B cell (primary cell): ENCODE measurements around the gene SUSD4. TPM values are rescaled to one million over a fixed set of nuclear protein-coding genes. Genes with fewer than 3 reads are reported as not detected.

Source experiments
- ATAC-seq: fragments of 200-7000 bp; cut with Tn5 transposase; one replicate; pipeline ENCODE4 v1.10.0; 2021; ENCODE audit warnings: low read depth, mild to moderate bottlenecking, moderate number of reproducible peaks, moderate library complexity
- CTCF ChIA-PET: fragments of 350-600 bp; sonication (Branson Sonifier 250); formaldehyde crosslinking; loops from one replicate; lab custom pipeline; 2021; ENCODE audit warnings: antibody characterized with exemption, inconsistent platforms; lab: Charles Lee
- POLR2A ChIA-PET: fragments of 350-600 bp; sonication (Branson Sonifier 250); formaldehyde crosslinking; loops from one replicate; lab custom pipeline; 2021; ENCODE audit warnings: antibody characterized with exemption; lab: Charles Lee
- DNase-seq: peaks from one replicate; pipeline ENCODE4 v3.0.0; 2013
- H2AFZ ChIP-seq: 2 replicates; pipeline ENCODE4 v1.6.1; 2012; ENCODE audit warnings: mild to moderate bottlenecking, low read depth, low read length; ENCODE audit not compliant: insufficient read depth, poor library complexity, severe bottlenecking
- H3K27ac ChIP-seq, 2 donors: 1 replicate in 1 of 2; 2 replicates in 1 of 2; pipeline ENCODE4 v1.5.1; 2012 to 2013; ENCODE audit warnings: low read length in 2 of 2, mild to moderate bottlenecking in 2 of 2, moderate library complexity in 1 of 2
- H3K27me3 ChIP-seq, 4 experiments: fragments of 200-600 bp in 1 of 4; sonication (generic) in 1 of 4; replicated peaks in 1 of 4; 1 replicate in 2 of 4; 2 replicates in 2 of 4; pipeline versions ENCODE4 v1.6.1 to v1.7.0; 2013 to 2016; ENCODE audit warnings: low read length in 3 of 4, mild to moderate bottlenecking in 2 of 4, mixed read lengths in 1 of 4, moderate library complexity in 1 of 4; ENCODE audit not compliant: insufficient read depth in 4 of 4, control insufficient read depth in 3 of 4; ENCODE audit errors: control extremely low read depth in 1 of 4
- H3K36me3 ChIP-seq, 2 experiments: replicated peaks in 1 of 2; 1 replicate in 1 of 2; 2 replicates in 1 of 2; pipeline versions ENCODE4 v1.6.1 to v1.7.1; 2013; ENCODE audit warnings: low read length in 1 of 2; ENCODE audit not compliant: insufficient read depth in 2 of 2, control insufficient read depth in 1 of 2; ENCODE audit errors: control extremely low read depth in 1 of 2, extremely low read depth in 1 of 2
- H3K4me1 ChIP-seq, 2 donors: fragments of 200-600 bp in 1 of 2; sonication (generic) in 1 of 2; 1 replicate in 1 of 2; 2 replicates in 1 of 2; pipeline versions ENCODE4 v1.5.1 to v1.6.1; 2013 to 2017; ENCODE audit warnings: low read length in 2 of 2; ENCODE audit not compliant: control insufficient read depth in 2 of 2, insufficient read depth in 2 of 2
- H3K4me2 ChIP-seq: replicated peaks from 2 replicates; pipeline ENCODE3; 2012; ENCODE audit warnings: mild to moderate bottlenecking, low read depth, low read length; ENCODE audit not compliant: poor library complexity, severe bottlenecking
- H3K4me3 ChIP-seq, 5 experiments: fragments of 200-600 bp in 1 of 5; sonication (generic) in 1 of 5; 1 replicate in 3 of 5; 2 replicates in 2 of 5; pipeline versions ENCODE4 v1.5.1 to v1.7.0; 2011 to 2016; ENCODE audit warnings: low read length in 4 of 5, mild to moderate bottlenecking in 4 of 5, low read depth in 2 of 5, control low read depth in 1 of 5, moderate library complexity in 1 of 5; ENCODE audit not compliant: insufficient read depth in 1 of 5; ENCODE audit errors: control extremely low read depth in 1 of 5, extremely low read depth in 1 of 5
- H3K79me2 ChIP-seq: fragments of 200-600 bp; sonication (generic); one replicate; pipeline ENCODE4 v1.6.0; 2016; ENCODE audit warnings: low read length; ENCODE audit not compliant: control insufficient read depth, insufficient read depth
- H3K9ac ChIP-seq: fragments of 200-600 bp; sonication (generic); 2 replicates; pipeline ENCODE4 v1.6.1; 2017; ENCODE audit warnings: mild to moderate bottlenecking, low read length, moderate library complexity
- H3K9me3 ChIP-seq, 3 donors: one replicate each; pipeline versions ENCODE4 v1.6.1 to v1.7.1; 2013; ENCODE audit warnings: low read length in 2 of 3; ENCODE audit not compliant: control insufficient read depth in 2 of 3, insufficient read depth in 1 of 3; ENCODE audit errors: control extremely low read depth in 1 of 3
- H4K20me1 ChIP-seq: 2 replicates; pipeline ENCODE4 v1.6.0; 2012; ENCODE audit warnings: mild to moderate bottlenecking, low read length; ENCODE audit not compliant: insufficient read depth, control insufficient read depth, poor library complexity, severe bottlenecking
- H3K27ac Mint-ChIP-seq: one replicate; pipeline ENCODE4 v1.8.0; 2021; ENCODE audit warnings: mixed read lengths
- H3K27me3 Mint-ChIP-seq: one replicate; pipeline ENCODE4 v1.8.0; 2021; ENCODE audit warnings: mixed read lengths
- H3K4me1 Mint-ChIP-seq: one replicate; pipeline ENCODE4 v1.8.0; 2021; ENCODE audit warnings: mixed read lengths
- H3K4me3 Mint-ChIP-seq: one replicate; pipeline ENCODE4 v1.8.0; 2021; ENCODE audit warnings: mixed read lengths
- H3K9me3 Mint-ChIP-seq: one replicate; pipeline ENCODE4 v1.8.0; 2022; ENCODE audit warnings: mixed read lengths; ENCODE audit not compliant: insufficient read depth
- CTCF ChIP-seq: fragments of 200-600 bp; IDR thresholded peaks from one replicate; pipeline ENCODE4 v1.8.0; 2022; ENCODE audit warnings: antibody characterized with exemption, mild to moderate bottlenecking
- EZH2 ChIP-seq: IDR thresholded peaks from 2 replicates; pipeline ENCODE4 v1.6.1; 2012; ENCODE audit warnings: borderline replicate concordance, low read depth, mild to moderate bottlenecking, moderate library complexity, low read length; ENCODE audit not compliant: insufficient read depth, poor library complexity, severe bottlenecking
- WGBS: methylation state at CpG from one replicate; pipeline ENCODE4 v1.1.5; 2013; ENCODE audit warnings: missing lambda C conversion rate; ENCODE audit not compliant: insufficient coverage; 5-methylcytosine and 5-hydroxymethylcytosine counted together
- intact Hi-C: fragments of 100-400 bp; cut with micrococcal nuclease; formaldehyde crosslinking; loops from one replicate; pipeline ENCODE4 v1.10.0; 2022
- polyA plus RNA-seq: library from polyadenylated mRNA; depleted of rRNA; stranded (reverse); fragments of >200 nt; gene quantifications from 2 replicates; pipeline ENCODE4 v1.2.3, GENCODE V29; 2012
- total RNA-seq, 2 donors: library from RNA; stranded (reverse); fragments of 120-200 nt in 1 of 2; gene quantifications; 1 replicate in 1 of 2; 2 replicates in 1 of 2; pipeline versions ENCODE4 v1.2.3 to v1.2.4, GENCODE V29; 2013 to 2022

Gene SUSD4
- total and polyA plus RNA-seq, 2 donors (not counting 1 experiment from before 2014, with no cell fraction given): 0.13 TPM; not detected in 1

- Histone ChIP-seq H3K27me3 (peaks cover 0 to 4% (median 0%) of the 10 kb centered on the region in 4 experiments), H3K4me3 (no peak overlapping the region), H3K4me1 (no peaks in the 10 kb centered on the region), H4K20me1 (no peaks in the 10 kb centered on the region), H3K36me3 (no peaks in the 10 kb centered on the region), H3K27ac (no peak overlapping the region), H3K79me2 (no peaks in the 10 kb centered on the region), H3K4me2 (no peak overlapping the region), H2AFZ (no peak overlapping the region), H3K9ac (no peak overlapping the region), H3K9me3 (peaks cover 0 to 2% (median 0%) of the 10 kb centered on the region in 3 donors)
- peaks cover 6% of the 10 kb centered on the region for H3K9me3 Mint-ChIP-seq
- H3K4me1 Mint-ChIP-seq: no peaks in the 10 kb centered on the region
- TF ChIP-seq CTCF (no peak), EZH2 (no peak)
- WGBS: 100% methylated on average over 1 of the region's 3 CpGs
- peaks cover 9% of the 10 kb centered on the region for H3K27me3 Mint-ChIP-seq
- no peak for ATAC-seq
- H3K27ac Mint-ChIP-seq: no peak overlapping the region
- ChIA-PET POLR2A (no interaction called here), CTCF (no interaction called here)
- DNase-seq: no peak
- no peak overlapping the region for H3K4me3 Mint-ChIP-seq
- intact Hi-C loops: no loop called here
Measured at GRCh38 chr1:223289621-223290020, 74.4 kb downstream of the SUSD4 start.

- H3K9me3 ChIP-seq: peaks cover 0 to 2% (median 0%) of the 10 kb centered on the region in 3 donors
- no peak overlapping the region for H3K27ac ChIP-seq
- no peak overlapping the region for H2AFZ ChIP-seq
- H3K4me3 ChIP-seq: no peak overlapping the region
- TF ChIP-seq EZH2: no peak
- no peak for TF ChIP-seq CTCF
- intact Hi-C loops: no loop called here
- H3K4me1 Mint-ChIP-seq: no peaks in the 10 kb centered on the region
- no peak overlapping the region for H3K4me3 Mint-ChIP-seq
- CTCF ChIA-PET: no interaction called here
- POLR2A ChIA-PET: no interaction called here
- no peaks in the 10 kb centered on the region for H3K36me3 ChIP-seq
- H3K27me3 Mint-ChIP-seq: peaks cover 12% of the 10 kb centered on the region
- DNase-seq: no peak
- H3K79me2 ChIP-seq: no peaks in the 10 kb centered on the region
- H3K4me2 ChIP-seq: no peak overlapping the region
- no peak for ATAC-seq
- H4K20me1 ChIP-seq: no peaks in the 10 kb centered on the region
- H3K4me1 ChIP-seq: no peaks in the 10 kb centered on the region
- 91% methylated on average over 4 of the region's 5 CpGs for WGBS
- H3K27me3 ChIP-seq: peaks cover 0 to 4% (median 0%) of the 10 kb centered on the region in 4 experiments
- H3K27ac Mint-ChIP-seq: no peak overlapping the region
- H3K9me3 Mint-ChIP-seq: peaks cover 9% of the 10 kb centered on the region
- H3K9ac ChIP-seq: no peak overlapping the region
Measured at GRCh38 chr1:223288826-223289225, 75.2 kb downstream of the SUSD4 start.
